Myocyte (in vitro differentiated cells): ENCODE measurements around the gene SURF6. TPM values are rescaled to one million over a fixed set of nuclear protein-coding genes. Genes with fewer than 3 reads are reported as not detected.
"Not testable (repeated sequence)": the region's sequence is repeated elsewhere in the genome, so short reads cannot be mapped to it uniquely, and the experiment has no call there.

Experiments
- DNase-seq: peaks from one replicate; pipeline ENCODE4 v3.0.0-alpha.2; 2012; ENCODE audit warnings: low read depth
- total RNA-seq: library from RNA; depleted of rRNA; stranded (reverse); fragments of >200 nt; gene quantifications from 2 replicates; pipeline ENCODE4 v1.2.3, GENCODE V29; 2014

The SURF6 gene
- total RNA-seq, 1 donor from 2014 or later = 30.9 TPM

DNA sequence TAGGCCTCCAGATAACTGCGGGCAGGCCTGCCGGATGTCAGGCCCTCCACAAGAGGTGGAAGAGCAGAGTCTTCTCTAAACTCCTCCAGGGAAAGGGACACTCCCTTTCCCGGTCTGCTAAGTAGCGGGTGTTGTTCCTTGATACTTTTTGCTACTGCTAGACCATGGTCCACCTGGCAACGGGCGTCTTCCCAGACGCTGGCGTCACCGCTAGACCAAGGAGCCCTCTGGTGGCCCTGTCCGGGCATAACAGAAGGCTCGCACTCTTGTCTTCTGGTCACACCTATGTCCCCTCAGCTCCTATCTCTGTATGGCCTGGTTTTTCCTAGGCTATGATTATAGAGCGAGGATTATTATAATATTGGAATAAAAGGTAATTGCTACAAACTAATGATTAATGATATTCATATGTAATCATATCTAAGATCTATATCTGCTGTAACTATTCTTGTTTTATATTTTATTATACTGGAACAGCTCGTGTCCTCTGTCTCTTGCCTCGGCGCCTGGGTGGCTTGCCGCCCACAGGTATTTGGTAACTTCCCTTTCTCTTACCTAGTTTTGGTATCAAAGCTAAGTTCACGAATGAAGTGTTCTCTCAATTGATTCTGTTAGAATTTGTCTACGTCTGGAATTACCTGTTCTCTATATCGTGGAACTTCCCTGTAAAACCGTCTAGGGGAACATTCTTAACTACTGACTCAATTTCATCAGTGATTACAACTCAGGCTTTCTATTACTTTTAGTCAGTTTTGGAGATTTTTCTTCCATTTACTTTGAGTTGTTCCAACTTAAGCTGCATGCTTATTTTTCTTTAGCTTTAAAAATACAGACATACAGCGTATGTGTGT lies 6.5 kb downstream of the SURF6 start:
- DNase-seq = not testable (repeated sequence)

DNA sequence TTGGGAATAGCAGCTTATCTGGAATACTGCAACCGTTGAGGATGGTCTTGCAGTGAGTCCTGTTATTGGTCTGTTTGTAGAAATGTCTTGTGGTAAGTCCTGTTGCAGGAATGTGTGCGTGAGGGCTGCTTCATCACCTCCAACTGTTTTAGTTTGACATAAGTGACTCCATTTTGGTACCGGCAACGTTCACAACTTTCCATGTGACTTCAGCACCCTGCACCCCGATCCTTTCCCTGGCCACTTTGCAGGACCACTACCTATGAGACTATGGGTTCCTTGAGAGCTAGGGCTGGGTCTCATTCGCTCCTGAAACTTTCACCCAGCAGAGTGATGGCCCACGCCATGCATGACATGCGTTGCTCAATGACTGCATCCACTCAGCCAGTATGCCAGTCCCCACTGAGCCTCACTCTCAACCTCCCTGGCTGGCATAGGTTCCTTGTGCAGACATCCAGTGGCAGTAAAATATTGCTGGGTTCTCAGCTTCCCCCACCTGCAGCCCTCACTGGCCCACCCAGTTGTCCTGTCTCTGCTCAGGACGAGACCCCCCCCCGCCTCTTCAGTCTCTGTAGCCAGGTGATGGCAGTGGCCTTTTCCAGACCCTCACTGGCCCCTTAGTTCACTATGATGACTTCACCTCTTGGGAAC lies 8.0 kb downstream of the SURF6 start:
- DNase-seq = no peak

DNA sequence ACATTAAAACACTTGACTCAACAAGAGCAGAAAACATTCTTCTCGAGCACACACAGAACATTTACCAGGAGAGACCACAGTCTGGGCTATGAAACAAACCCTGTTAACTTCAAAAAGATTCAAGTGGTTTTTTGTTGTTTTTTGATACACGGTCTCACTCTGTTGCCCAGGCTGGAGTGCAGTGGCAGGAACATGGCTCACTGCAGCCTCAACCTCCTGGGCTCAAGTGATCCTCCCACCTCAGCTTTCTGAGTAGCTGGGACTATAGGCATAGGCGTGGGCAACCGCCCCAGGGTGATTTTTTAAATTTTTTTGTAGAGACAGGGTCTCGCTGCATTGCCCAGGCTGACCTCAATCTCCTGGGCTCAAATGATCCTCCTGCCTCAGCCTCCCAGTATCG lies 9.0 kb downstream of the SURF6 start:
- not testable (repeated sequence) for DNase-seq

DNA sequence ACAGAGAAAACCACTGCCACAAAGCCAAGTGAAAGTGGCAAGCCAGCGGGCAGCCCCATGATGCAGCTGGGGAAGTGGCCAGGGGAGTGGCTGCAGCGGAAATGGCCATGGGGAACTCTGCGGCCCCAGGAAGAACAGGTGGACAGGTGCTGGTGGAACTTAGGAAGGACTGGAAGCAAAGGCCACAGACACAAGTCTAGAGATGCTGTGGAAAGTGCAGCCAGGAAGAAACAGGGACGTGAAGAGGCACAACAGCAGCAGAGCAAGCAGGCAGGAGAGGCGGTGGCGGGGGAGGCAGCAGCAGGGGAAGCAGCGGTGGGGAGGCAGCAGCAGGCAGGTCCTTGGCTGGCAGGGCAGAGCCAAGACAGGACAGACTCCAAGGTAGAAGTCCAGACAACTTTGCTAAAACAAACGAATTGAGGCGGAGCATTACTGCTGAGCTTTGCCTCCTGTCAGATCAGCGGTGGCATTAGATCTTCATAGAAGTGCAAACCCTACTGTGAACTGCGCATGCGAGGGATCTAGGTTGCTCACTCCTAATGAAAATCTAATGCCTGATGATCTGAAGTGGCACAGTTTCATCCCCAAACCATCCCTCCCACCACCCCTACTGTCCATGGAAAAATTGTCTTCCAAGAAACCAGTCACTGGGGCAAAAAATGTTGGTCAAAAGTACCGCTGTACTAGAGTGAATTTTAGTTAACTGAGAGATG lies 11.8 kb downstream of the SURF6 start:
- no peak for DNase-seq

GRCh38 chr9:133323211-133323610 lies 12.8 kb downstream of the SURF6 start:
- DNase-seq = no peak

GRCh38 chr9:133322701-133323100 lies 13.3 kb downstream of the SURF6 start:
- no peak for DNase-seq

GRCh38 chr9:133321411-133321935 lies 14.5 kb downstream of the SURF6 start:
- no peak for DNase-seq

DNA sequence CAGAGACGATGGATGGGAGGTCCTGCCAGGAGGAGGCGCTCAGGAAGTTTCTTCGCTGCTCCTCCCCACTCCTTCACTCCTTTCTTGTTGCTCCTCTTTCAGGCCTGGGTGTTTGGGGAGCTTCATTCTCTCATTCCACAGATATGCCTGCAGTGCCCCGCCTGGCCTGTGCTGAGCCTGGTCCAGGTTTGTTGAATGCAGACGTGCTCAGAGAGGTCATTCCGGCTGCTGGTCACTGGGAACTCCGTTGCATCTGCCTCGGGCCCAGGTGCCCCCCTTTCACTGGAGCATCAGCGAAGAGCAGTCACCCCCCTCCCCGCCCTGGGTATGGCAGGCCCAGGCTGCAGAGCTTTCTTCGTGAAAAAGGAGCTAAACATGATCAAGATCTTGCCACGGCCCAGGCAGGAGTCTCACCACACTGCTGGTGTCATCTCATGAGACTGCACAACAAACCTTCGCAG lies 15.5 kb downstream of the SURF6 start:
- DNase-seq = no peak

DNA sequence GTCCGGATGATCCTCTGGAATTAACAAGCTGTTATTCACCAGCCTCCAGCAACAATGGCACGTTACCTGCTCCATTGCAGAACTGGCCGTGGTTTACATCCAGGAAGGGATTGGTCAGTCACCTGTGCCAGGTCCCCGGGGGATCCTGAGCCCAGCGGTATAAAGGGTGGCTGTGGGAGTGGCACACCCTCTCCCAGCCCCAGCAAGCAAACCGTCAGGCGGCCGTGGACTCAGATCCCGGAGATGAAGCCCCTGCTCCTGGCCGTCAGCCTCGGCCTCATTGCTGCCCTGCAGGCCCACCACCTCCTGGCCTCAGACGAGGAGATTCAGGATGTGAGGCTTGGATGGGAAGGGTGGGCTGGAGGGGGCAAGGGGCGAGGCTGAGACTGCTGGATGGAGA lies 18.4 kb downstream of the SURF6 start:
- not testable (repeated sequence) for DNase-seq

DNA sequence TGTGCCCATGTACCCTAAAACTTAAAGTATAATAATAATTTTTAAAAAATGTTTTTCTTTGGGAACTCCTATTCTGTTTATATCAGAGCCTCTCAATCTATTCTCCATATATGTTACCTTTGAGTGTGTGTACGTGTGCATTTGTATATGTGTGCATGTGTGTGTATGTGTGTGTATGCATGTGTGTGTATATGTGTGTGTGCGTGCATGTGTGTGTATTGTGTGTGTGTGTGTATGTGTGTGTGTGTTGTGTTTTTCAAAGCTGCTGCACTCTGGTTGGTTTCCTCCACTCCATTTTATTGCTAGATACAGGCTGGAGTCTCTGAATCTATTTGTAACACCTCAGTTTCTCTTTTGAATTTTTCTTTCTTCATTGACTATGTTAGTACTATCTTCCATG lies 20.0 kb downstream of the SURF6 start:
- no peak for DNase-seq

GRCh38 chr9:133309608-133310007 lies 26.4 kb downstream of the SURF6 start:
- no peak for DNase-seq

GRCh38 chr9:133307301-133307700 lies 28.7 kb downstream of the SURF6 start:
- no peak for DNase-seq

GRCh38 chr9:133306242-133307204 lies 29.5 kb downstream of the SURF6 start:
- peak; percentile 9 for DNase-seq

GRCh38 chr9:133305731-133306130 lies 30.3 kb downstream of the SURF6 start:
- no peak for DNase-seq

- no peak for DNase-seq
These were observed 31.3 kb downstream of the SURF6 start for GRCh38 chr9:133304477-133305377.

DNA sequence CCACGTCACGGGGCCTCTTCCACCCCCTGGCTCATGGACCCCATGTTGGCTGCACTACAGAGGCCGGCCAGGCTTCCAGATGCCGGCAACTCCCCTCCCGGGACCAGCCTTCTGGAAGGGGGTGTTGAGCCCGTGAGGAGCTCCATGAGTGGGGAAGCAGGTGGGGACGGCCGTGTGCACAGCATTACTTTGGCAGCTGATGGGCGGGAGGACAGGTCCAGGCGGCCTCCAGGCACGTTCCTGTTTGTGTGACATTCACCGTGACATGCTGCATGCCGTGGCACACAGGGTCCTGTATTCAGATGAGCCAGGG lies 31.9 kb downstream of the SURF6 start:
- DNase-seq = no peak

- no peak for DNase-seq
These were observed 32.5 kb downstream of the SURF6 start for GRCh38 chr9:133303266-133304157.
